ENCODE results near the gene FAM234B. TPM values are rescaled to one million over a fixed set of nuclear protein-coding genes. Genes with fewer than 3 reads are reported as not detected.
A peak's percentile ranks its signal among the peaks of the same experiment; 100 is the strongest.

FAM234B gene
- polyA plus RNA-seq, 6 donors from 2014 or later = 2.0 to 8.9 (median 6.2) TPM

DNA sequence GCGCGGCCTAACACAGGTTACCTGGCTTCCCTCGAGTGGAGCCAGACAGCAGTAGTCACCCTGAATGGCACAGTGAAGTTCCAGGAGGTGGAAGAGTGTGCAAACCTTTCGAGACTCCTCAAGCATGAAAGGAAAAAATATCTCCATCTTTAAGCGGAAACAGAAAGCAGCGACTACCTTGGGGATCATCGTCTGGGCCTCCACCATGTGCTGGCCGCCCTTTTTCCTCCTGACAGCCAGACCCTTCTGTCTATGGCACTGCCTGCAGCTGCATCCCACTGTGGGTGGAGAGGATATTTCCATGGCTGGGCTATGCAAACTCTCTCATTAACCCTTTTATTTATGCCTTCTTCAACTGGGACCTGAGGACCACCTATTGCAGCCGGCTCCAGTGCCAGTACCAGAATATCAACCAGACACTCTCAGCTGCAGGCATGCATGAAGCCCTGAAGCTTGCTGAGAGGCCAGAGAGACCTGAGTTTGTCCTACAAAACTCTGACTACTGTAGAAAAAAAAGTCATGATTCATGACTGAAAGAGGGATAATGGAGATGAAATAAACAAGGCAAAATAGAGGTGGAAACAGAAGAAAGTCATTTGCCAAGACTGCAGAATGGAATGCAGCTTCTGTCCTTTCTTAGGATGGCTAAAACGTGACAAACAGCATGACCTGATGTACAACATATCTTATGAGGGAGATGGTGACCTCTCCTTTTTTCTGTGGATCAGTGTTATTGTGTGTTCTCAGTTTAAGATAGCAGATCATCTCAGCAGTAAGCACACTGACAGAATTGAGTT, 41.7 kb upstream of the FAM234B start:
- Mint-ChIP-seq H3K36me3 (no peaks in the 10 kb centered on the region), H3K9me3 (no peaks in the 10 kb centered on the region), H3K4me3 (peak overlapping the region; percentile 84 to 99 (median 92)), H3K27me3 (peaks cover 0 to 7% (median 0%) of the 10 kb centered on the region in 3 donors), H3K4me1 (peaks cover 22 to 32% (median 22%) of the 10 kb centered on the region in 3 donors), H3K27ac (peak overlapping the region in 4 of 6 donors; percentile 43 to 77 (median 63))
- DNase-seq = no peak
- no peak for ATAC-seq (ENCODE audit: low read depth in 2 of 2)

DNA sequence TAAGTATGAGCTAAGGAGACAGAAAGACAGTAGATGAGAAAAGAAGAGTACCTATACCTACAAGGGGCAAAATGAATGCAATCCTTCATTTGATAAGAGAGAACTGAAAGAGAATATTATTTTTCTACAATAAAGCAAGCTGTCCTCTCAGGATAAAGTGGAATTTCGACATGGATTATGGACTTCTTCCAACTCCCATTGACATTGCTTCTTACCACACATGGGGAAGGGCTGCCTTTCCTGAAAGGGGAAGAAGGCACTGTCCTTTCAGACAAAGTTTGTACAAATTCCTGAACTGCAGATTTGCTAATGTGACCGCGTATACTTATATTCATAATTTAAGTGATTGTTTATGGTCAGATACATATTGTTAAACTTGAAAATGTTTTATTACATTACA, 39.8 kb upstream of the FAM234B start:
- Mint-ChIP-seq H3K4me1 (peaks cover 12 to 19% (median 13%) of the 10 kb centered on the region in 3 donors), H3K4me3 (peak overlapping the region in 1 of 8 donors; percentile 42), H3K36me3 (no peaks in the 10 kb centered on the region), H3K9me3 (no peaks in the 10 kb centered on the region), H3K27me3 (peaks cover 0 to 7% (median 0%) of the 10 kb centered on the region in 3 donors), H3K27ac (no peak overlapping the region)
- ATAC-seq (ENCODE audit: low read depth in 2 of 2) = no peak
- no peak for DNase-seq

DNA sequence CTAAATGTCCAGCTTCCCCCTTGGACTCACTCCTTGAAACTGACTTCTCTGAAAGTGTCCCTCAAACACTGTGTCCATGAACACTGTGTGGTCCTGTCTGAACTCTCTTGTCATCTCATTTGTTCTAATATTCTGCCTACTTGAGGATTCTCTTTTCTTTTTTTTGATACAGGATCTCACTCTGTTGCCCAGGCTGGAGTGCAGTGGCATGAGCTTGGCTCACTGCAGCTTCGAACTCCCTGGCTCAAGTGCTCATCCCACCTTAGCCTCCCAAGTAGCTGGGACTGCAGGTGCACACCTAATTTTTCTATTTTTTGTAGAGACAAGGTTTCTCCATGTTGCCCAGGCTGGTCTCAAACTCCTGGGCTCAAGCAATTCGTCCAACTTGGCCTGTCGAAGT, 39.2 kb upstream of the FAM234B start:
- H3K27me3 Mint-ChIP-seq = peaks cover 0 to 7% (median 0%) of the 10 kb centered on the region in 3 donors
- H3K4me1 Mint-ChIP-seq = peaks cover 7 to 13% (median 9%) of the 10 kb centered on the region in 3 donors
- DNase-seq = no peak
- H3K9me3 Mint-ChIP-seq = no peaks in the 10 kb centered on the region
- no peak for ATAC-seq (ENCODE audit: low read depth in 2 of 2)
- H3K36me3 Mint-ChIP-seq = no peaks in the 10 kb centered on the region
- H3K27ac Mint-ChIP-seq = no peak overlapping the region
- peak overlapping the region in 2 of 8 donors; percentile 37 to 42 for H3K4me3 Mint-ChIP-seq

DNA sequence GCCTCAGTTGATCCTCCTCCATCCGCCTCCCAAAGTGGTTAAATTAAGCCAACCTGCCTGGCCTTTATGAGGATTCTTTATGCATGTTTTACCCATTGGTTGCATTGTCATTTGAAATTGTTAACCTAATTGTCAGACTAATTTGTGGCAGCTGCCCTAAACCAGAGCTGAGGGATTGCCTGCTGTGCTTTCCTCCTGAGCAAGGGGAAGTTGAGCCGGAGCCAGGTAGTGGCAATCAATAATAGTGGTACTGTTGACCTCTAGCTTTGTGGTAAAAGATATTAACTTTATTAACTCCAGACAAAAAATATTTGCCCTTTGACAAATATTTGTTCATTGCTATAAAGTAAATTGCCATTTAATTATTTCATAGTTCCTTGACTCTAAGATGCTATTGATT, 38.5 kb upstream of the FAM234B start:
- DNase-seq = no peak
- H3K4me1 Mint-ChIP-seq = peaks cover 6 to 11% (median 8%) of the 10 kb centered on the region in 3 donors

GRCh38 chr12:13007496-13008233, 36.5 kb upstream of the FAM234B start:
- Mint-ChIP-seq H3K4me1 (no peaks in the 10 kb centered on the region), H3K36me3 (no peaks in the 10 kb centered on the region), H3K9me3 (no peaks in the 10 kb centered on the region), H3K27ac (no peak overlapping the region), H3K27me3 (peaks cover 0 to 4% (median 0%) of the 10 kb centered on the region in 3 donors), H3K4me3 (no peak overlapping the region)
- DNase-seq (no peak), ATAC-seq (ENCODE audit: low read depth in 2 of 2) (no peak)

More for the DNA sequence above, 38.5 kb upstream of the FAM234B start:
- H3K36me3 Mint-ChIP-seq = no peaks in the 10 kb centered on the region
- no peak overlapping the region for H3K27ac Mint-ChIP-seq
- peak overlapping the region in 1 of 8 donors; percentile 48 for H3K4me3 Mint-ChIP-seq
- ATAC-seq (ENCODE audit: low read depth in 2 of 2) = no peak
- H3K9me3 Mint-ChIP-seq = no peaks in the 10 kb centered on the region
- peaks cover 0 to 7% (median 0%) of the 10 kb centered on the region in 3 donors for H3K27me3 Mint-ChIP-seq

DNA sequence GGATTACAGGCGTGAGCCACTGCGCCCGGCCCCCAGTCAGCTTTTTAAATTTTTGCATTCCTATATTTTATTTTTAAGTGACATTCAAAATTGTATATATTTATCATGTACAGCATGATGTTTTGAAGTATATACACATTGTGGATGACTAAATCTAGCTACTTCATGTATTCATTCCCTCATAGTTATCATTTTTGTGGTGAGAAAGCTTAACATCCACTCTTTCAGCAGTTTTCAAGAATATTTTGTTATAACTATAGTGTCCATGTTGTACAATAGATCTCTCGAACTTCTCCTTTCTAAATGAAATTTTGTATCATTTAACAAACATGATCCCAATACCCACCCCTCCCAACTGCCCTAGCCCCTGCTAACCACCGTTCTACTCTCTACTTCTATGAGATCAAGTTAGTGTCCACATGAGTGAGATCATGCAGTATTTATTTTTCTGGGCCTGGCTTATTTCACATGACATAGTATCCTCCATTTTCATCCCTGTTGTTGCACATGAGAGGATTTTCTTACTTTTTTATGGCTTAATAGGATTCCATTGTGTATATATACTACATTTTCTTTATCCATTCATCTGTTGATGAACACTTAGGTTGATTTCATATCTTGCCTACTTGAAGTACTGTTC, 35.3 kb upstream of the FAM234B start:
- Mint-ChIP-seq H3K4me1 (no peaks in the 10 kb centered on the region), H3K9me3 (no peaks in the 10 kb centered on the region), H3K27me3 (no peaks in the 10 kb centered on the region), H3K36me3 (no peaks in the 10 kb centered on the region), H3K27ac (no peak overlapping the region), H3K4me3 (no peak overlapping the region)
- no peak for DNase-seq
- ATAC-seq (ENCODE audit: low read depth in 2 of 2) = no peak

DNA sequence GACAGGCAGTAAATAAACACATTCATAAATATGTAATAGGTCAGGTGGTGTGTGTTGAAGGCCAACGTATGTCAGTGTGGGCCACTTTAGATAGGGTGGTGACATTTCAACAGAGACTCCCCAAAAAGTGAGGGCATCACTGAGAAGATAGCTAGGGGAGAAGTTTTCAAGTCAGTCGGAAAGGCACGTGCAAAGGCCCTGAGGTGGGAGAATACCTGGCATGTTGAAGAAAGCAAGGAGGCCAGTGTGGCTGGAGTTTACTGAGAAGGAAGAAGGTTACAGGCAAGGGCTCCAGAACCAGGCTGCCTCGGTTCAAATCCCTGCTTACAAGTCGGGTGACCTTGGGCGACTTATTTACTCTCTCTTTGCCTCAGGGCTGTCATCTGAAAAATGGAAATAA, 33.1 kb upstream of the FAM234B start:
- no peak overlapping the region for H3K27ac Mint-ChIP-seq
- H3K4me1 Mint-ChIP-seq = no peaks in the 10 kb centered on the region
- H3K36me3 Mint-ChIP-seq = no peaks in the 10 kb centered on the region
- H3K9me3 Mint-ChIP-seq = no peaks in the 10 kb centered on the region
- peaks cover 0 to 9% (median 6%) of the 10 kb centered on the region in 3 donors for H3K27me3 Mint-ChIP-seq
- ATAC-seq (ENCODE audit: low read depth in 2 of 2) (no peak), DNase-seq (no peak)
- no peak overlapping the region for H3K4me3 Mint-ChIP-seq

- Mint-ChIP-seq H3K4me3 (no peak overlapping the region), H3K27ac (no peak overlapping the region), H3K4me1 (peaks cover 0 to 5% (median 5%) of the 10 kb centered on the region in 3 donors), H3K27me3 (peaks cover 0 to 11% (median 5%) of the 10 kb centered on the region in 3 donors), H3K9me3 (no peaks in the 10 kb centered on the region), H3K36me3 (no peaks in the 10 kb centered on the region)
- DNase-seq (no peak), ATAC-seq (ENCODE audit: low read depth in 2 of 2) (no peak)
These were observed 21.3 kb upstream of the FAM234B start for GRCh38 chr12:13022851-13023271.

GRCh38 chr12:13023811-13024530, 20.2 kb upstream of the FAM234B start:
- no peak overlapping the region for H3K27ac Mint-ChIP-seq
- no peaks in the 10 kb centered on the region for H3K36me3 Mint-ChIP-seq
- no peaks in the 10 kb centered on the region for H3K9me3 Mint-ChIP-seq
- H3K4me3 Mint-ChIP-seq = no peak overlapping the region
- H3K27me3 Mint-ChIP-seq = peaks cover 0 to 11% (median 5%) of the 10 kb centered on the region in 3 donors
- no peak for DNase-seq
- peaks cover 0 to 5% (median 5%) of the 10 kb centered on the region in 3 donors for H3K4me1 Mint-ChIP-seq
- ATAC-seq (ENCODE audit: low read depth in 2 of 2) = peak in 1 of 2 donors; percentile 30

GRCh38 chr12:13024531-13024916, 19.7 kb upstream of the FAM234B start:
- H3K4me1 Mint-ChIP-seq = peaks cover 0 to 5% (median 5%) of the 10 kb centered on the region in 3 donors
- H3K9me3 Mint-ChIP-seq = no peaks in the 10 kb centered on the region
- H3K27ac Mint-ChIP-seq = no peak overlapping the region
- no peak overlapping the region for H3K4me3 Mint-ChIP-seq
- ATAC-seq (ENCODE audit: low read depth in 2 of 2) = no peak
- peaks cover 0 to 11% (median 3%) of the 10 kb centered on the region in 3 donors for H3K27me3 Mint-ChIP-seq
- no peak for DNase-seq
- H3K36me3 Mint-ChIP-seq = no peaks in the 10 kb centered on the region

DNA sequence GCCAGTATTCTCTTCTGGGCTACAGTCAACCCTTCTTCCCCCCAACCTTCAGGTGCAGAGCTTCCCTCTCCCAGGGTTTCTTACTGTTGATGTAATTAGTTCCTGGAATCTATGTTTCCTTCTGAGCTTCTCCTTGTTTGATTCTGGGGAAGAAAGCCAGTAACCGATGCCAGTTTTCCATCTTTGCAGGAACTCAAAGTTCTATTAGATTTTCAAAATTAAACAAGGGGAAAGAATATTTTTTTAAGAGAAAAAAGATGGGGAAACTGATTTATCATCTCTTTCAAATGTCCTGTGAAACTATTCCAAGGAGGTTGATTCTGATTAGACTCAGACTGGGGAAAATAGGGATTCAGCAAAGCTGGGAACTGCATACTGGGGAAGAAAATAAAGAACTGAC, 17.9 kb upstream of the FAM234B start:
- Mint-ChIP-seq H3K4me3 (no peak overlapping the region), H3K27ac (no peak overlapping the region), H3K9me3 (no peaks in the 10 kb centered on the region), H3K27me3 (peaks cover 0 to 11% (median 0%) of the 10 kb centered on the region in 3 donors), H3K4me1 (peaks cover 0 to 5% (median 5%) of the 10 kb centered on the region in 3 donors), H3K36me3 (no peaks in the 10 kb centered on the region)
- ATAC-seq (ENCODE audit: low read depth in 2 of 2) (no peak), DNase-seq (no peak)

DNA sequence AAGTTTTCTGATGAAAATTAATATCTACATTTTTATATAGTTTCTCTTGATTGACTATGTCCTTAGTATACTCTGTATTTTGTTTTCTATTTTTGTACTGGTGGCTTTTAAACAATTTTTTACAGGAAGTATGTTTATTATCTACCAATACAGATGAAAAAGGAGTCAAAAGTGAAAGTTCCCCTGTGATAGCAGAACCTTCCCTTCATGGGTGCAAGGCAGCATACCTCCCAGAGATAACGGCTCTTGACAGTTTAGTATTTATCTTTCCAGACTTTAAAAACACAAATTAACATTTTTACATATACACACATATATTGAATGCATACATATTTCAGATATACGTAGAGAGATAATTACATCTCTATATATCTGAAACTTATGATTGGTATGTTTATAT, 17.1 kb upstream of the FAM234B start:
- H3K9me3 Mint-ChIP-seq = no peaks in the 10 kb centered on the region
- no peaks in the 10 kb centered on the region for H3K36me3 Mint-ChIP-seq
- no peak overlapping the region for H3K4me3 Mint-ChIP-seq
- no peak for ATAC-seq (ENCODE audit: low read depth in 2 of 2)
- no peak for DNase-seq
- H3K27me3 Mint-ChIP-seq = peaks cover 0 to 11% (median 0%) of the 10 kb centered on the region in 3 donors
- H3K27ac Mint-ChIP-seq = no peak overlapping the region
- peaks cover 0 to 5% (median 5%) of the 10 kb centered on the region in 3 donors for H3K4me1 Mint-ChIP-seq

DNA sequence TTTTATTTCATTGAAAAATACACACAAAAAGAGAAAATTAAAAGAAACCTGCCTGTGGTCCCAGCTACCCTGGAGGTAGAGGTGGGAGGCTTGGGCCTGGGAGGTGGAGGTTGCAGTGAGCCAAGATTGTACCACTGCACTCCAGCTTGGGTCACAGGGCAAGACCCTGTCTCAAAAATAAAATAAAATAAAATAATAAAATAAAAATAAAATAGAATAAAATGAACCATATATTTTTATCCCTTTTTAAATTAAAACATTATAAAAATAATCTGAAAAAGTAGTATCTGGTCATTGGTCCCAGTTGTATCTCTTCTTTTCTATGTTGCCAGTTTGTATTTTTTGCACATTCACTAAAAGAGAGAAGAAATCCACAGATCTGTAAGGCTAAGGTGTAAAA, 16.7 kb upstream of the FAM234B start:
- Mint-ChIP-seq H3K27me3 (peaks cover 0 to 11% (median 0%) of the 10 kb centered on the region in 3 donors), H3K9me3 (no peaks in the 10 kb centered on the region), H3K4me1 (peaks cover 0 to 5% (median 5%) of the 10 kb centered on the region in 3 donors), H3K4me3 (no peak overlapping the region), H3K27ac (peak overlapping the region in 1 of 6 donors; percentile 52), H3K36me3 (no peaks in the 10 kb centered on the region)
- DNase-seq = no peak
- no peak for ATAC-seq (ENCODE audit: low read depth in 2 of 2)
